OCI-LY7 (cell line): ENCODE measurements around the gene ZNF283. TPM values are rescaled to one million over a fixed set of nuclear protein-coding genes. Genes with fewer than 3 reads are reported as not detected.

Experiments used
- BruUV-seq: library from RNA; stranded (reverse); fragments of 400-500 nt; replicated peaks from 2 replicates; lab custom pipeline; 2021; lab: Mats Ljungman, UMichigan
- CTCF ChIA-PET: fragments of 300-600 bp; sonication (Branson Sonifier 250); formaldehyde crosslinking; loops from one replicate; lab custom pipeline; 2022; ENCODE audit warnings: antibody characterized with exemption; ENCODE audit not compliant: unreplicated experiment; lab: Charles Lee
- POLR2A ChIA-PET: fragments of 300-600 bp; sonication (Branson Sonifier 250); formaldehyde crosslinking; loops from one replicate; lab custom pipeline; 2022; ENCODE audit warnings: antibody characterized with exemption; lab: Charles Lee
- DNase-seq: peaks from one replicate; pipeline ENCODE4 v3.0.0-alpha.2; 2015; ENCODE audit warnings: low spot score
- H2AFZ ChIP-seq: fragments of 200-600 bp; sonication (generic), shearing (Covaris generic); 2 replicates; pipeline ENCODE4 v1.6.1; 2014; ENCODE audit warnings: mild to moderate bottlenecking, antibody characterized with exemption, low read length, moderate library complexity
- H3K27ac ChIP-seq: fragments of 200-600 bp; sonication (generic); 2 replicates; pipeline ENCODE4 v1.5.1; 2014; ENCODE audit warnings: mixed run types, low read depth, mild to moderate bottlenecking, moderate library complexity, low read length, inconsistent platforms; ENCODE audit not compliant: poor library complexity, severe bottlenecking
- H3K36me3 ChIP-seq: fragments of 200-600 bp; sonication (generic); 2 replicates; pipeline ENCODE4 v1.6.1; 2014; ENCODE audit warnings: mild to moderate bottlenecking, antibody characterized with exemption, low read length, moderate library complexity, mixed read lengths; ENCODE audit not compliant: insufficient read depth
- H3K4me1 ChIP-seq: fragments of 200-600 bp; sonication (generic); 2 replicates; pipeline ENCODE4 v1.5.1; 2014; ENCODE audit warnings: mild to moderate bottlenecking, low read length; ENCODE audit not compliant: insufficient read depth, poor library complexity, severe bottlenecking
- H3K4me2 ChIP-seq: fragments of 200-600 bp; sonication (generic); 2 replicates; pipeline ENCODE4 v1.6.1; 2014; ENCODE audit warnings: mild to moderate bottlenecking, low read length
- H3K4me3 ChIP-seq: fragments of 200-600 bp; sonication (generic); 2 replicates; pipeline ENCODE4 v1.5.1; 2014; ENCODE audit warnings: mild to moderate bottlenecking, low read depth, low read length; ENCODE audit not compliant: poor library complexity, severe bottlenecking
- H3K79me2 ChIP-seq: fragments of 200-600 bp; sonication (generic); 2 replicates; pipeline ENCODE4 v1.6.1; 2016; ENCODE audit warnings: low read depth, mild to moderate bottlenecking, low read length, moderate library complexity, mixed read lengths; ENCODE audit not compliant: insufficient read depth
- H3K9me2 ChIP-seq: fragments of 200-600 bp; sonication (generic); 2 replicates; pipeline ENCODE4 v1.6.1; 2016; ENCODE audit warnings: mild to moderate bottlenecking, low read length, mixed read lengths; ENCODE audit not compliant: insufficient read depth
- H3K9me3 ChIP-seq: fragments of 200-600 bp; sonication (generic); 2 replicates; pipeline ENCODE4 v1.6.1; 2014; ENCODE audit warnings: mild to moderate bottlenecking, mixed run types, low read length, mixed read lengths
- H4K20me1 ChIP-seq: fragments of 200-600 bp; sonication (generic); 2 replicates; pipeline ENCODE4 v1.6.1; 2014; ENCODE audit warnings: mild to moderate bottlenecking, antibody characterized with exemption, low read length, moderate library complexity, mixed read lengths; ENCODE audit not compliant: insufficient read depth
- EZH2phosphoT487 ChIP-seq: fragments of 200-600 bp; sonication (generic); IDR thresholded peaks from 2 replicates; pipeline ENCODE4 v1.6.1; 2018; ENCODE audit warnings: low read depth, borderline replicate concordance, mild to moderate bottlenecking, mixed run types, antibody characterized with exemption, low read length, moderate library complexity, mixed read lengths
- intact Hi-C: fragments of 100-400 bp; cut with micrococcal nuclease; formaldehyde crosslinking; loops from one replicate; pipeline ENCODE4 v1.10.0; 2022; ENCODE audit not compliant: unreplicated experiment
- total RNA-seq, 2 experiments: library from RNA; depleted of rRNA in 1 of 2; stranded (reverse); fragments of >200 nt in 1 of 2; shearing (Covaris generic) in 1 of 2; gene quantifications; 2 replicates each; pipeline ENCODE4 v1.2.3, GENCODE V29; 2014 to 2022
- TF ChIP-seq, protein P1 (sequence below): fragments of 200-600 bp; sonication (generic); conservative IDR thresholded peaks from 2 replicates; pipeline ENCODE4 v1.5.1; 2014; ENCODE audit warnings: mild to moderate bottlenecking, antibody characterized with exemption, low read length, moderate library complexity, mixed read lengths

Gene ZNF283
- total RNA-seq, 2 experiments from 2014 or later = 2.8 to 4.8 TPM

DNA sequence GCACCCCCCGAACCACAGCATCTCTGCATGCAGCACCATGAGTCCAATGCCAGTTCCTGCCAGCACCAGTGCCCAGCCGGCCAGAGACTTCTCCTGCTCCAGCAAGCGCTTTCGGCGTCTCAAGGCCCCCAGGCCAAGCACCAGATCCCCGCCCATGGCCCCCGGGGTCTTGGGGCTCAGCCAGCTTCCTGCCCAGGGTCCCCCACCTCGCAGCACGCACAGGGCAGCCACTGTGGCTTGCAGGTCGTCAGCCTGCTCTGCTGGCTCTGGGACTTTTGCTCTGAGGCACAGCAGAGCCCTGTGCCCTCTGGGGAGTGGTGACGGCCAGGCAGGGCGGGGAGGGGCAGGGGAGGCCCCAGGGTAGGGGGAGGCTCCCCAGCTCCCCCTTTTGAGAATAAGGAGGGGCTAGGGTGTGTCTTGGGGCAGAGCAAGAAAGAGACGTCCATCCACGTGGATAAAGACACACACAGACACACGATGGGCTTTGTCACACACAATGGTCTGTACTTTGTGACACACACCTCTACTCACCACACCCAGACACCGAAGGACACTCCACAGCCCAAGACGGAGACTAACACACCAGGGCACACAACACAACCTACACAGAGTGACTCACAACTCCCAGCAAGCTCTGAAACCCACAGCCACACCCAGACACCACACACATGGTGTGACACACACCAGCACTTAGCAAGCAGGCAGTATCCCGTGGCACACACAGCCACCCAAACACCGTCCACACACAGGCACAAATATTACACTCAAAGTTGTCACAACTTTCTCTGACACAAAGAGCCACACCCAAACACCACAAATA lies 46.2 kb upstream of the ZNF283 start, which contains the start of gene KCNN4:
Gene KCNN4 (minus strand): TSS at position 268 of the 820 bp plus-strand sequence. CDS start 112 bp downstream, at position 156.
- BruUV-seq = no TSS peak
- peak within 1 kb of the TSS; percentile 40 for H2AFZ ChIP-seq
- H3K4me1 ChIP-seq = peaks cover 87% of the 10 kb centered on the region
- ChIA-PET CTCF (interaction anchor here (1.1 kb wide), 1 partner anchor 15 kb away, joined by 3 read pairs; no protein-coding TSS in a partner anchor), POLR2A (interaction anchor here (1.6 to 6.7 kb wide), 3 partner anchors 16 to 36 kb away, joined by 3 to 49 read pairs (median 27); partner anchors contain the start of gene SMG9)
- peak within 1 kb of the TSS; percentile 91 for H3K27ac ChIP-seq
- H3K9me2 ChIP-seq = no peaks in the 10 kb centered on the region
- peak within 1 kb of the TSS; percentile 91 for H3K4me2 ChIP-seq
- intact Hi-C loops = no loop called here
- TF ChIP-seq, protein P1, sequence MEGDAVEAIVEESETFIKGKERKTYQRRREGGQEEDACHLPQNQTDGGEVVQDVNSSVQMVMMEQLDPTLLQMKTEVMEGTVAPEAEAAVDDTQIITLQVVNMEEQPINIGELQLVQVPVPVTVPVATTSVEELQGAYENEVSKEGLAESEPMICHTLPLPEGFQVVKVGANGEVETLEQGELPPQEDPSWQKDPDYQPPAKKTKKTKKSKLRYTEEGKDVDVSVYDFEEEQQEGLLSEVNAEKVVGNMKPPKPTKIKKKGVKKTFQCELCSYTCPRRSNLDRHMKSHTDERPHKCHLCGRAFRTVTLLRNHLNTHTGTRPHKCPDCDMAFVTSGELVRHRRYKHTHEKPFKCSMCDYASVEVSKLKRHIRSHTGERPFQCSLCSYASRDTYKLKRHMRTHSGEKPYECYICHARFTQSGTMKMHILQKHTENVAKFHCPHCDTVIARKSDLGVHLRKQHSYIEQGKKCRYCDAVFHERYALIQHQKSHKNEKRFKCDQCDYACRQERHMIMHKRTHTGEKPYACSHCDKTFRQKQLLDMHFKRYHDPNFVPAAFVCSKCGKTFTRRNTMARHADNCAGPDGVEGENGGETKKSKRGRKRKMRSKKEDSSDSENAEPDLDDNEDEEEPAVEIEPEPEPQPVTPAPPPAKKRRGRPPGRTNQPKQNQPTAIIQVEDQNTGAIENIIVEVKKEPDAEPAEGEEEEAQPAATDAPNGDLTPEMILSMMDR = no peak
- no peak for TF ChIP-seq EZH2phosphoT487
- peaks cover 4% of the 10 kb centered on the region; the same call in 1 of the 2 replicates for H3K36me3 ChIP-seq
- H3K4me3 ChIP-seq = peak within 1 kb of the TSS; percentile 78
- H4K20me1 ChIP-seq = no peaks in the 10 kb centered on the region
- DNase-seq = peak; percentile 77
- H3K9me3 ChIP-seq = no peaks in the 10 kb centered on the region
- H3K79me2 ChIP-seq = peaks cover 33% of the 10 kb centered on the region

DNA sequence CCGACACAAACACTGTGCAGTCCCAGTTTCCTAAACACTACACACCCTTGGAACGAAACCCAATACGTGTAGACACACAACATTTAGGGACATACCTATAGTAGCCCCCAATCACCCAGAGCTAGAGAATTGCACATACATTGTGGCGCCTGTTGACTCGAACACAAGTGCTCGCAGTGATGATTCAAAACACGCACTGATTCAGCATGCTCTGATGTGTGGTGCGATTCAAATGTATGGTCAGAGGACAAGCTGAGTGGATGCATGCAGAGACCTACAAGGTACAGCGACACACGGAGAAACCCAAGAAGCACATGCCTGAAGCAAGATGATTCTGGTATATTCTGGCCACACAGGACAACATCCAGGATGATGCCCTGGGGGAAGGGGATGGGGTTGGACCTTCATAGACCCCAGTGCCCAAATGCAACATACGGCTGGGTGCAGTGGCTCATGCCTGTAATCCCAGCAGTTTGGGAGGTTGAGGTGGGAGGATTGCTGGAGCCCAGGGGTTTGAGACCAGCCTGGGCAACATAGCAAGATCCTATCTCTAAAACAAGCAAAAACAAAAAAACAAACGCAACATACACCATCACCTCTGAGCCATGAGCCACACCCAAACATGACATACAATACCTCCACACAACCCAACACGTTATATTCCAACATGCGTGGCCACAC lies 45.4 kb upstream of the ZNF283 start:
- Histone ChIP-seq H3K36me3 (no peaks in the 10 kb centered on the region), H4K20me1 (no peaks in the 10 kb centered on the region), H3K27ac (peak overlapping the region; percentile 91), H2AFZ (peak overlapping the region; percentile 40; the same call in 1 of the 2 replicates), H3K4me3 (peak overlapping the region; percentile 78), H3K4me2 (peak overlapping the region; percentile 91), H3K79me2 (peaks cover 27% of the 10 kb centered on the region), H3K9me2 (no peaks in the 10 kb centered on the region), H3K4me1 (peaks cover 78% of the 10 kb centered on the region), H3K9me3 (no peaks in the 10 kb centered on the region)
- BruUV-seq = no TSS peak
- CTCF ChIA-PET = no interaction called here
- intact Hi-C loops = no loop called here
- peak; percentile 27 for DNase-seq
- POLR2A ChIA-PET = interaction anchor here (4.2 to 6.7 kb wide), 2 partner anchors 17 to 27 kb away, joined by 27 to 49 read pairs; partner anchors contain the start of gene SMG9
- TF ChIP-seq, protein P1 = no peak
- TF ChIP-seq EZH2phosphoT487 = no peak
